Type B pancreatic cell (in vitro differentiated cells): ENCODE measurements around the gene NUP93. TPM values are rescaled to one million over a fixed set of nuclear protein-coding genes. Genes with fewer than 3 reads are reported as not detected.

Experiments
- DNase-seq: peaks from one replicate; pipeline ENCODE4 v3.0.0; 2021; ENCODE audit warnings: mixed read lengths; ENCODE audit not compliant: unreplicated experiment; ENCODE audit errors: extremely low spot score
- H3K27ac Mint-ChIP-seq: 2 replicates; pipeline ENCODE4 v1.8.0; 2021; ENCODE audit warnings: mild to moderate bottlenecking, mixed read lengths
- H3K27me3 Mint-ChIP-seq: 2 replicates; pipeline ENCODE4 v1.8.0; 2021; ENCODE audit warnings: mixed read lengths
- H3K36me3 Mint-ChIP-seq: 2 replicates; pipeline ENCODE4 v1.8.0; 2021; ENCODE audit warnings: mixed read lengths
- H3K4me1 Mint-ChIP-seq: one replicate; pipeline ENCODE4 v1.8.0; 2021; ENCODE audit warnings: mixed read lengths; ENCODE audit not compliant: unreplicated experiment
- H3K4me3 Mint-ChIP-seq: 2 replicates; pipeline ENCODE4 v1.8.0; 2021; ENCODE audit warnings: mild to moderate bottlenecking, mixed read lengths
- H3K9me3 Mint-ChIP-seq: 2 replicates; pipeline ENCODE4 v1.8.0; 2021; ENCODE audit warnings: mixed read lengths
- total RNA-seq: library from RNA; stranded (reverse); gene quantifications from 2 replicates; pipeline ENCODE4 v1.2.1, GENCODE V29; 2021; ENCODE audit warnings: low replicate concordance
- TF ChIP-seq, protein P1 (sequence below): fragments of 200-600 bp; sonication (generic); conservative IDR thresholded peaks from 2 replicates; pipeline ENCODE4 v1.5.0; 2021; ENCODE audit warnings: antibody characterized with exemption, mild to moderate bottlenecking

NUP93 gene
- total RNA-seq, 1 donor from 2014 or later, result 101 TPM

DNA sequence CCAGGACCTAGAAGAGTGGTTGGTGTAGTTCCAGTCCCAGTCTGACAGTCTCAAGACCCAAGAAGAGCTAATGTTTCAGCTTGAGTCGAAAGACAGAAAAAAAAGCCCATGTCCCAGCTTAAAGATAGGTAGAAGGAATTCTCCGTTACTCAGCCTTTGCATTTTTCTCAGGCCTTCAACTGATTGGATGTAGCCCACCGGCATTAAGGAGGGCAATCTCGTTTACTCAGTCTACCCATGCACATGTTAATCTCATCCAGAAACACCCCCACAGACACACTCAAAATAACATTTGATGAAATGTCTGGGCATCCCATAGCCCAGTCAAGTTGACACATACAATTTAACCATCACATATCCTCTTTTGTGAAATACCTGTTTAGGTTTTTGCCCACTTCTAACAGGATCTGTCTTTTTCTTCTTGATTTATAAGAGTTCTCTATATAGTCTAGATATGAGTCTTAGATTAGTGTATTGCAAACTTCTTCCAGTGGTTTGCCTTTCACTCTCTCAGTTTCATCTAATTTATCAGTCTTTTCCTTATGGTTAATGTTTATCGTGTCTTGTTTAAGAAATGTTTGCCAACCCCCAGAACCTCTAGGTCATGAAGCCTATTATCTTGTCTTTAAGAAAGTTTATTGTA is 7.6 kb upstream of the NUP93 start:
- Mint-ChIP-seq H3K27me3 (peaks cover 13% of the 10 kb centered on the region), H3K4me1 (no peaks in the 10 kb centered on the region), H3K36me3 (no peaks in the 10 kb centered on the region), H3K9me3 (no peaks in the 10 kb centered on the region), H3K4me3 (no peak overlapping the region), H3K27ac (no peak overlapping the region)
- DNase-seq, result peak; percentile 6
- TF ChIP-seq, protein P1, sequence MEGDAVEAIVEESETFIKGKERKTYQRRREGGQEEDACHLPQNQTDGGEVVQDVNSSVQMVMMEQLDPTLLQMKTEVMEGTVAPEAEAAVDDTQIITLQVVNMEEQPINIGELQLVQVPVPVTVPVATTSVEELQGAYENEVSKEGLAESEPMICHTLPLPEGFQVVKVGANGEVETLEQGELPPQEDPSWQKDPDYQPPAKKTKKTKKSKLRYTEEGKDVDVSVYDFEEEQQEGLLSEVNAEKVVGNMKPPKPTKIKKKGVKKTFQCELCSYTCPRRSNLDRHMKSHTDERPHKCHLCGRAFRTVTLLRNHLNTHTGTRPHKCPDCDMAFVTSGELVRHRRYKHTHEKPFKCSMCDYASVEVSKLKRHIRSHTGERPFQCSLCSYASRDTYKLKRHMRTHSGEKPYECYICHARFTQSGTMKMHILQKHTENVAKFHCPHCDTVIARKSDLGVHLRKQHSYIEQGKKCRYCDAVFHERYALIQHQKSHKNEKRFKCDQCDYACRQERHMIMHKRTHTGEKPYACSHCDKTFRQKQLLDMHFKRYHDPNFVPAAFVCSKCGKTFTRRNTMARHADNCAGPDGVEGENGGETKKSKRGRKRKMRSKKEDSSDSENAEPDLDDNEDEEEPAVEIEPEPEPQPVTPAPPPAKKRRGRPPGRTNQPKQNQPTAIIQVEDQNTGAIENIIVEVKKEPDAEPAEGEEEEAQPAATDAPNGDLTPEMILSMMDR, result no peak

DNA sequence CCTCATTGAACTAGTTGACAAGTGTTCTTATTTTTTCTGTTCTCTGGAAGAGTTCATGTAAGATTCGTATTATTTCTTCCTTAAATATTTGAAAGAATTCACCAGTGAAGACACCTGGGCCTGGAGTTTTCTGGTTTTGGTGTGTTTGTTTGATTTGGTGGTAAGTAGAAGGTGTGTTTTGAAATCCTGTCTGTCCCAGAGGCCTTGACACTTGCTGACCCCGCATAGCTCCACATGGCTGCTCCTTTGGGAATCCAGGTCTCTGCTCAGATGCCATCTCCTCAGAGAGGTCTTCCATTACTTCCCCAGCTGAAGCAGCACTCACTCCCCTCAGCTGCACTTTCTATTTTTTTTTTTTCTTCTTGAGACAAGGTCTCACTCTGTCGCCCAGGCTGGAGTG is 5.7 kb upstream of the NUP93 start:
- no peak for DNase-seq
- TF ChIP-seq, protein P1, result no peak
- peaks cover 5% of the 10 kb centered on the region for H3K4me1 Mint-ChIP-seq

DNA sequence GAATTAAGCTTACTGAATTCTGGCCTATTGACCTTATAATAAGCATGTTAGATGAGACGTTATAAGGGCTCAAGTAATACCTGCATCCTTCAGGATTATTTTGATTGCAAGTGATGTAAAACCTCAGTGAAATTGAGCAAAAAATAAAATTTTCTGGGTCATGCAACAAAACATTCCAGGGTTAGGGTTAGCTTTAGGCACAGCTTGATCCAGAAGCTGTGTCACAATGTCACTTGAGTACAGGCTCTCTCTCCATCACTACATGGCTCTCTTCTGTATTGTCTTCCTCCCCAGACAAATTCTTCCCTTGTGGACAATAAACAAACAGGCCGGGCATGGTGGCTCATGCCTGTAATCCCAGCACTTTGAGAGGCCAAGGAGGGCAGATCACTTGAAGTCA is 3.6 kb upstream of the NUP93 start:
- TF ChIP-seq, protein P1, result no peak
- H3K27ac Mint-ChIP-seq, result no peak overlapping the region

More for the DNA sequence above, 5.7 kb upstream of the NUP93 start:
- no peaks in the 10 kb centered on the region for H3K36me3 Mint-ChIP-seq
- H3K27ac Mint-ChIP-seq, result no peak overlapping the region
- no peak overlapping the region for H3K4me3 Mint-ChIP-seq
- peaks cover 13% of the 10 kb centered on the region for H3K27me3 Mint-ChIP-seq
- no peaks in the 10 kb centered on the region for H3K9me3 Mint-ChIP-seq

DNA sequence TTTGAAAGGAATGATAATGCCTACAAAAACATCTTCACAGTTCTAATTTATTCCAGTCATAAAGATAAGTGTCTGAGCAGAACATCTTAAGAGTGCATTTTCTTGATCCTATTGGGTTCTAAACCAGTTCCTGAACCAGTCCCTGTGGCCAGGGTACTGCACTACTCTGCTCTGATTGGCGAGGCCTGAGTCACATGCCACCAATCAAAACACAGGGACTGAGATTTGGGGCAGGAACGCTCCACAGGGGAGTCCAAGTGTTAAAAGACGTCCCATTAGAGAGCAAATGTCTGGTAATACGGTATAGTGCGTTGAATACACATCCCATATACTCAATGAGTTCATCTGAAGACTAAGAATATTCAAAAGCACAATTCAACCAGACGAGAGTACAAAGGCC is 3.0 kb upstream of the NUP93 start:
- Mint-ChIP-seq H3K4me1 (peaks cover 11% of the 10 kb centered on the region), H3K27me3 (peaks cover 13% of the 10 kb centered on the region), H3K4me3 (no peak overlapping the region), H3K27ac (no peak overlapping the region), H3K9me3 (no peaks in the 10 kb centered on the region), H3K36me3 (no peaks in the 10 kb centered on the region)
- DNase-seq, result no peak
- TF ChIP-seq, protein P1, result no peak

More for the DNA sequence above, 3.6 kb upstream of the NUP93 start:
- Mint-ChIP-seq H3K36me3 (no peaks in the 10 kb centered on the region), H3K4me1 (peaks cover 11% of the 10 kb centered on the region), H3K9me3 (no peaks in the 10 kb centered on the region), H3K4me3 (no peak overlapping the region), H3K27me3 (peaks cover 13% of the 10 kb centered on the region)
- DNase-seq, result peak; percentile 7

DNA sequence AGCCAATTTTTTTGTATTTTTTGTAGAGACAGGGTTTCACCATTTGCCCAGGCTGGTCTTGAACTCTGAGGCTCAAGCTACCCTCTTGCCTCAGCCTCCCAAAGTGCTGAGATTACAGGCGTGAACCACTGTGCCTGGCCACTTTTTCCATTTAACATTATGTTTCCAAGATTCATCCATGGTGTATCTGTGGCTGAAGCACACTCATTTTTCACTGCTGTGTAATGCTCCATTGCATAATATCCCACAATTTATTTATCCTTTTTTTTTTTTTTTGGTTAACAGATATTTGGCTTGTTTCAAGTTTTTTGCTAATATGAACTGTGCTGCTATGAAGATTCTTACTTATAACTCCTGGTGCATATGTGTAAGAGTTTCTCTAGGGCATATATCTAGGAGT is 1.9 kb upstream of the NUP93 start:
- DNase-seq, result no peak
- H3K4me1 Mint-ChIP-seq, result peaks cover 11% of the 10 kb centered on the region
- H3K27me3 Mint-ChIP-seq, result peaks cover 3% of the 10 kb centered on the region
- no peak overlapping the region for H3K4me3 Mint-ChIP-seq
- no peak overlapping the region for H3K27ac Mint-ChIP-seq
- TF ChIP-seq, protein P1, result no peak
- H3K9me3 Mint-ChIP-seq, result no peaks in the 10 kb centered on the region
- no peaks in the 10 kb centered on the region for H3K36me3 Mint-ChIP-seq
